Measurements from ENCODE around the gene SPG7.

GRCh38 chr16:89545044-89545830 lies 37.0 kb downstream of the SPG7 start:
- TF ChIP-seq, protein P1, sequence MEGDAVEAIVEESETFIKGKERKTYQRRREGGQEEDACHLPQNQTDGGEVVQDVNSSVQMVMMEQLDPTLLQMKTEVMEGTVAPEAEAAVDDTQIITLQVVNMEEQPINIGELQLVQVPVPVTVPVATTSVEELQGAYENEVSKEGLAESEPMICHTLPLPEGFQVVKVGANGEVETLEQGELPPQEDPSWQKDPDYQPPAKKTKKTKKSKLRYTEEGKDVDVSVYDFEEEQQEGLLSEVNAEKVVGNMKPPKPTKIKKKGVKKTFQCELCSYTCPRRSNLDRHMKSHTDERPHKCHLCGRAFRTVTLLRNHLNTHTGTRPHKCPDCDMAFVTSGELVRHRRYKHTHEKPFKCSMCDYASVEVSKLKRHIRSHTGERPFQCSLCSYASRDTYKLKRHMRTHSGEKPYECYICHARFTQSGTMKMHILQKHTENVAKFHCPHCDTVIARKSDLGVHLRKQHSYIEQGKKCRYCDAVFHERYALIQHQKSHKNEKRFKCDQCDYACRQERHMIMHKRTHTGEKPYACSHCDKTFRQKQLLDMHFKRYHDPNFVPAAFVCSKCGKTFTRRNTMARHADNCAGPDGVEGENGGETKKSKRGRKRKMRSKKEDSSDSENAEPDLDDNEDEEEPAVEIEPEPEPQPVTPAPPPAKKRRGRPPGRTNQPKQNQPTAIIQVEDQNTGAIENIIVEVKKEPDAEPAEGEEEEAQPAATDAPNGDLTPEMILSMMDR (IDR thresholded peaks at IDR 0.05; ENCODE audit: low read depth, low read length), result no peak
- no peak for TF ChIP-seq POLR2A (IDR thresholded peaks at IDR 0.05; ENCODE audit: extremely low read depth, insufficient read length)
- TF ChIP-seq MYC (IDR thresholded peaks at IDR 0.05; ENCODE audit: low read depth, low read length), result no peak
- TF ChIP-seq, protein P2, sequence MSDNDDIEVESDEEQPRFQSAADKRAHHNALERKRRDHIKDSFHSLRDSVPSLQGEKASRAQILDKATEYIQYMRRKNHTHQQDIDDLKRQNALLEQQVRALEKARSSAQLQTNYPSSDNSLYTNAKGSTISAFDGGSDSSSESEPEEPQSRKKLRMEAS (IDR thresholded peaks at IDR 0.05; ENCODE audit: low read depth, low read length), result no peak

Measured in NB4 (cell line).